K562 (cell line): ENCODE results near the gene RASL12. TPM values are rescaled to one million over a fixed set of nuclear protein-coding genes. Genes with fewer than 3 reads are reported as not detected.

Source experiments
- ATAC-seq: fragments of 200-7000 bp; cut with Tn5 transposase; 3 replicates; pipeline ENCODE4 v1.9.1; 2020; ENCODE audit warnings: moderate library complexity
- BruUV-seq: library from RNA; stranded (reverse); fragments of 400-500 nt; replicated peaks from 2 replicates; lab custom pipeline; 2021; lab: Mats Ljungman, UMichigan
- CTCF ChIA-PET: fragments of 300-600 bp; formaldehyde crosslinking; extraction: SDS; loops from one replicate; lab custom pipeline; 2021; ENCODE audit warnings: low intra/inter-chr PET ratio; lab: Yijun Ruan, JAX
- POLR2A ChIA-PET: fragments of 300-600, 350-650 bp; sonication (Branson Sonifier 250); formaldehyde crosslinking; extraction: SDS; loops from one replicate; lab custom pipeline; 2021; ENCODE audit warnings: antibody characterized with exemption, inconsistent platforms; lab: Yijun Ruan, JAX
- DNase-seq, 4 experiments: peaks; one replicate each; pipeline versions ENCODE4 v3.0.0 to v3.0.0-alpha.2; 2011 to 2018; ENCODE audit warnings: low spot score in 3 of 4, mixed read lengths in 3 of 4; ENCODE audit errors: extremely low read depth in 1 of 4
- FAIRE-seq: peaks from 2 replicates; lab custom pipeline; 2011; peaks lifted over from hg19 to GRCh38; lab: Jason Lieb, UNC
- H2AFZ ChIP-seq: 2 replicates; pipeline ENCODE4 v1.6.0; 2011; ENCODE audit warnings: low read depth, low read length, control low read depth, inconsistent platforms
- H3K27ac ChIP-seq: fragments of 200-600 bp; 3 replicates; pipeline ENCODE4 v1.8.0; 2011; ENCODE audit warnings: low read depth, mild to moderate bottlenecking, control low read depth, inconsistent platforms, low read length, moderate library complexity, mixed read lengths; ENCODE audit errors: extremely low read depth
- H3K27me3 ChIP-seq, 2 experiments: fragments of 300-600 bp in 1 of 2; 2 replicates in 1 of 2; 3 replicates in 1 of 2; pipeline versions ENCODE4 v1.6.0 to v1.8.0; 2011; ENCODE audit warnings: inconsistent platforms in 2 of 2, low read length in 2 of 2, mild to moderate bottlenecking in 1 of 2, mixed read lengths in 1 of 2, moderate library complexity in 1 of 2; ENCODE audit not compliant: control insufficient read depth in 2 of 2, insufficient read depth in 2 of 2
- H3K36me3 ChIP-seq: fragments of 300-600 bp; 3 replicates; pipeline ENCODE4 v1.8.0; 2011; ENCODE audit warnings: mild to moderate bottlenecking, low read length, inconsistent platforms; ENCODE audit not compliant: control insufficient read depth, insufficient read depth
- H3K4me1 ChIP-seq, 2 experiments: fragments of 200-600 bp in 1 of 2; replicated peaks in 1 of 2; 2 replicates in 1 of 2; 3 replicates in 1 of 2; pipeline versions ENCODE4 v1.5.1 to v1.8.0; 2011; ENCODE audit warnings: inconsistent platforms in 2 of 2, low read length in 2 of 2, mild to moderate bottlenecking in 1 of 2, mixed read lengths in 1 of 2, moderate library complexity in 1 of 2; ENCODE audit not compliant: control insufficient read depth in 2 of 2, insufficient read depth in 2 of 2
- H3K4me2 ChIP-seq: 2 replicates; pipeline ENCODE4 v1.6.1; 2011; ENCODE audit warnings: low read length, control low read depth, inconsistent platforms, mixed read lengths; ENCODE audit not compliant: insufficient read depth
- H3K4me3 ChIP-seq: fragments of 200-600 bp; sonication (generic), shearing (Covaris generic); 2 replicates; pipeline ENCODE4 v1.5.1; 2016; ENCODE audit warnings: control low read depth, inconsistent platforms
- H3K79me2 ChIP-seq: fragments of 200-600 bp; 3 replicates; pipeline ENCODE4 v1.8.0; 2011; ENCODE audit warnings: low read length, inconsistent platforms; ENCODE audit not compliant: control insufficient read depth, insufficient read depth
- H3K9ac ChIP-seq, 2 experiments: 2 replicates each; pipeline versions ENCODE4 v1.6.0 to v1.6.1; 2011; ENCODE audit warnings: low read depth in 2 of 2, low read length in 2 of 2, control low read depth in 1 of 2, inconsistent platforms in 1 of 2, mild to moderate bottlenecking in 1 of 2, mixed read lengths in 1 of 2; ENCODE audit not compliant: insufficient read depth in 1 of 2
- H3K9me1 ChIP-seq: one replicate; pipeline ENCODE4 v1.6.0; 2011; ENCODE audit warnings: inconsistent platforms, mild to moderate bottlenecking, low read length, moderate library complexity; ENCODE audit not compliant: control insufficient read depth, insufficient read depth
- H3K9me3 ChIP-seq: replicated peaks from 2 replicates; pipeline ENCODE4 v1.5.1; 2011; ENCODE audit warnings: low read depth, low read length, inconsistent platforms; ENCODE audit not compliant: control insufficient read depth, insufficient read depth
- H4K20me1 ChIP-seq: replicated peaks from 2 replicates; pipeline ENCODE4 v1.6.1; 2011; ENCODE audit warnings: low read length, inconsistent platforms, mixed read lengths; ENCODE audit not compliant: control insufficient read depth, insufficient read depth
- ARHGAP35 ChIP-seq: fragments of 450-650 bp; IDR thresholded peaks from 2 replicates; pipeline ENCODE4 v1.6.1; 2018; ENCODE audit not compliant: partially characterized antibody
- ARNT ChIP-seq, 2 experiments: fragments of 450-650 bp; IDR thresholded peaks; 2 replicates each; pipeline ENCODE4 v1.6.1; 2016; ENCODE audit warnings: mild to moderate bottlenecking in 1 of 2
- BCOR ChIP-seq: fragments of 450-650 bp; IDR thresholded peaks from 2 replicates; pipeline ENCODE4 v1.6.1; 2016
- CHD2 ChIP-seq: IDR thresholded peaks from 2 replicates; pipeline ENCODE4 v1.6.1; 2011; ENCODE audit warnings: low read depth, low read length
- ESRRA ChIP-seq: fragments of 450-650 bp; IDR thresholded peaks from 2 replicates; pipeline ENCODE4 v1.6.1; 2014; ENCODE audit warnings: low read depth, mild to moderate bottlenecking, moderate library complexity, borderline replicate concordance
- ETV5 ChIP-seq: sonication (generic); formaldehyde crosslinking; IDR thresholded peaks from 2 replicates; pipeline ENCODE4 v1.4.0; 2020; ENCODE audit warnings: low read depth, mild to moderate bottlenecking, missing genetic modification reagents
- PHB2 ChIP-seq: fragments of 450-650 bp; IDR thresholded peaks from 2 replicates; pipeline ENCODE4 v1.6.1; 2017; ENCODE audit warnings: low read depth
- RFX5 ChIP-seq: IDR thresholded peaks from 2 replicates; pipeline ENCODE4 v1.6.1; 2011; ENCODE audit warnings: low read depth, mild to moderate bottlenecking, improper control_type of control experiment, low read length
- RNF2 ChIP-seq: sonication (generic); IDR thresholded peaks from 2 replicates; pipeline ENCODE4 v1.6.1; 2016
- TRIM24 ChIP-seq, 2 experiments: fragments of 450-650 bp; IDR thresholded peaks; 2 replicates each; pipeline ENCODE4 v1.6.1; 2016
- ZBTB17 ChIP-seq: fragments of 450-650 bp; formaldehyde crosslinking; IDR thresholded peaks from 2 replicates; pipeline ENCODE4 v1.4.0; 2020; ENCODE audit warnings: mild to moderate bottlenecking
- ZNF121 ChIP-seq: sonication (generic); formaldehyde crosslinking; conservative IDR thresholded peaks from 2 replicates; pipeline ENCODE4 v1.8.0; 2022; ENCODE audit warnings: missing genetic modification reagents
- WGBS: fragments of 100-300 bp; shearing (Covaris generic); methylation state at CpG from one replicate; pipeline ENCODE4 v1.1.6; 2016; ENCODE audit warnings: low coverage, mixed read lengths; ENCODE audit not compliant: insufficient coverage; ENCODE audit errors: missing lambda C conversion rate; 5-methylcytosine and 5-hydroxymethylcytosine counted together
- in situ Hi-C: fragments of 300-500 bp; cut with MboI; formaldehyde crosslinking; loops from 4 replicates; pipeline ENCODE4 v1.15.0; 2018; ENCODE audit warnings: inconsistent platforms, mixed read lengths
- intact Hi-C: fragments of 100-400 bp; cut with micrococcal nuclease; formaldehyde crosslinking; loops from 2 replicates; pipeline ENCODE4 v1.14.2; 2022
- polyA plus RNA-seq, 8 experiments: library from polyadenylated mRNA; depleted of rRNA in 4 of 8; stranded (reverse) in 5 of 8; unstranded in 3 of 8; fragments of >200 nt; fragmentation: Nextera tagmentation in 2 of 8; fragmentation: Illumina TruSeq in 1 of 8; extraction: Ambion mirVana in 2 of 8; extraction: Trizol in 1 of 8; gene quantifications; 2 replicates each; pipeline versions ENCODE4 v1.2.1 to v1.2.3, GENCODE V29; 2011 to 2014; ENCODE audit warnings: inconsistent platforms in 1 of 8, missing spikeins in 1 of 8
- total RNA-seq, 7 experiments: library from RNA; depleted of rRNA in 6 of 7; stranded (reverse); fragments of >200 nt in 6 of 7; fragmentation: Illumina TruSeq in 2 of 7; extraction: Trizol in 2 of 7; gene quantifications; 2 replicates each; pipeline versions ENCODE4 v1.2.1 to v1.2.3, GENCODE V29; 2011 to 2021; ENCODE audit warnings: low replicate concordance in 1 of 7
- TF ChIP-seq, protein P1 (sequence below): fragments of 450-650 bp; IDR thresholded peaks from 2 replicates; pipeline ENCODE4 v1.6.1; 2018; ENCODE audit warnings: mild to moderate bottlenecking, low read depth; ENCODE audit not compliant: partially characterized antibody

The RASL12 gene
- total and polyA plus RNA-seq, 9 of the 15 experiments (the other 6 are each of a cell fraction or from before 2014, with no cell fraction given), result not detected

- TF ChIP-seq ESRRA (no peak), RNF2 (no peak), ZNF121 (CRISPR knock-in tag) (peak; percentile 69), TRIM24 (IDR thresholded peaks at IDR 0.05) (no peak), CHD2 (no peak), BCOR (0 out of 2 replicates have a peak, but pooled peaks have one; percentile 25), PHB2 (no peak)
- 2% methylated on average over 3 of the region's 3 CpGs for WGBS
- ATAC-seq (no peak), FAIRE-seq (no peak), DNase-seq (no peak)
- no peak overlapping the region for H3K27ac ChIP-seq
- no TSS peak for BruUV-seq
- no peak overlapping the region for H2AFZ ChIP-seq
- no peak overlapping the region for H3K4me2 ChIP-seq
- H4K20me1 ChIP-seq, result no peaks in the 10 kb centered on the region
- in situ Hi-C loops, result loop anchor here (10.0 kb wide), 1 partner anchor 304 kb away; no protein-coding TSS in a partner anchor
- CTCF ChIA-PET, result no interaction called here
- no peaks in the 10 kb centered on the region for H3K36me3 ChIP-seq
- H3K9me3 ChIP-seq, result no peaks in the 10 kb centered on the region; the same call in 1 of the 2 replicates
- intact Hi-C loops, result loop anchor here (10.0 kb wide), 1 partner anchor 346 kb away; no protein-coding TSS in a partner anchor
- POLR2A ChIA-PET, result interaction anchor here (1.4 kb wide), 1 partner anchor 266 kb away, joined by 5 read pairs; the partner anchor contains the start of gene RNU5B-1
- H3K4me1 ChIP-seq, result no peaks in the 10 kb centered on the region
- peaks cover 0 to 16% of the 10 kb centered on the region in 2 experiments; a peak in 2 of 5 replicates for H3K27me3 ChIP-seq
- no peaks in the 10 kb centered on the region for H3K79me2 ChIP-seq
- no peaks in the 10 kb centered on the region for H3K9me1 ChIP-seq
- no peak overlapping the region for H3K4me3 ChIP-seq
- no peak overlapping the region for H3K9ac ChIP-seq
Observed at GRCh38 chr15:65038428-65038827, 29.4 kb downstream of the RASL12 start.

DNA sequence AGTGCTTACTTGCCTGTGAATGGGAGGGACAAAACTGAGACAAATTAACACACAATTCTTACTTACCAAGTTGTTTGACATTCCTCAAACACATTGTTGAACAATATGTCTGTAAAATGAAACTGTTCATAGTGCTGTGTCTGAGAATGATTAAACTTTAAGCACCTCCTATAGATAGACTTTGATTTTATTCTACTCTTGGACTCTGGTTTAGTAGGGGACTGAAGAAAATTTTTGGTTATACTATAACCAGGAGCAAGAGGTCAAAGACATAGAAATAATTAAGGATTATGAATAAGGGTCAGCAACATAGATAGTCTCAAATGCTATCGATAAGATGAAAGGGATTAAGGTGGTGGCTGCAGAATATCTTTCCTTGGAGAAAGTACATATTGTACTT is 30.5 kb downstream of the RASL12 start:
- Histone ChIP-seq H3K4me2 (no peak overlapping the region), H3K36me3 (no peaks in the 10 kb centered on the region), H3K79me2 (no peaks in the 10 kb centered on the region), H3K9me1 (no peaks in the 10 kb centered on the region), H3K9me3 (no peaks in the 10 kb centered on the region; the same call in 1 of the 2 replicates), H2AFZ (no peak overlapping the region), H4K20me1 (no peaks in the 10 kb centered on the region), H3K9ac (no peak overlapping the region), H3K4me1 (peaks cover 0 to 3% of the 10 kb centered on the region in 2 experiments; a peak in 2 of 5 replicates), H3K4me3 (no peak overlapping the region), H3K27ac (no peak overlapping the region), H3K27me3 (peaks cover 0 to 11% of the 10 kb centered on the region in 2 experiments; a peak in 2 of 5 replicates)
- ChIA-PET CTCF (no interaction called here), POLR2A (no interaction called here)
- TF ChIP-seq ARHGAP35, result no peak
- TF ChIP-seq ZBTB17 (CRISPR knock-in tag), result no peak
- TF ChIP-seq, protein P1, sequence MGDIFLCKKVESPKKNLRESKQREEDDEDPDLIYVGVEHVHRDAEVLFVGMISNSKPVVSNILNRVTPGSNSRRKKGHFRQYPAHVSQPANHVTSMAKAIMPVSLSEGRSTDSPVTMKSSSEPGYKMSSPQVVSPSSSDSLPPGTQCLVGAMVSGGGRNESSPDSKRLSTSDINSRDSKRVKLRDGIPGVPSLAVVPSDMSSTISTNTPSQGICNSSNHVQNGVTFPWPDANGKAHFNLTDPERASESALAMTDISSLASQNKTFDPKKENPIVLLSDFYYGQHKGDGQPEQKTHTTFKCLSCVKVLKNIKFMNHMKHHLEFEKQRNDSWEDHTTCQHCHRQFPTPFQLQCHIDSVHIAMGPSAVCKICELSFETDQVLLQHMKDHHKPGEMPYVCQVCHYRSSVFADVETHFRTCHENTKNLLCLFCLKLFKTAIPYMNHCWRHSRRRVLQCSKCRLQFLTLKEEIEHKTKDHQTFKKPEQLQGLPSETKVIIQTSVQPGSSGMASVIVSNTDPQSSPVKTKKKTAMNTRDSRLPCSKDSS, result no peak
- TF ChIP-seq ETV5 (CRISPR knock-in tag), result no peak
- no peak for TF ChIP-seq ARNT (IDR thresholded peaks at IDR 0.05)
- no peak for TF ChIP-seq RFX5
- in situ Hi-C loops (loop anchor here (10.0 kb wide), 1 partner anchor 303 kb away; no protein-coding TSS in a partner anchor), intact Hi-C loops (loop anchor here (10.0 kb wide), 1 partner anchor 347 kb away; no protein-coding TSS in a partner anchor)
- BruUV-seq, result no TSS peak
- no peak for FAIRE-seq
- ATAC-seq, result no peak
- 14% methylated on average over 1 of the region's 1 CpG for WGBS
- no peak for DNase-seq
